ENCODE data around the gene PPP2R5C. TPM values are rescaled to one million over a fixed set of nuclear protein-coding genes. Genes with fewer than 3 reads are reported as not detected.
A peak's percentile ranks its signal among the peaks of the same experiment; 100 is the strongest.

Gene PPP2R5C
- polyA plus RNA-seq, 3 donors, result 61.9 to 72.5 (median 64.0) TPM

DNA sequence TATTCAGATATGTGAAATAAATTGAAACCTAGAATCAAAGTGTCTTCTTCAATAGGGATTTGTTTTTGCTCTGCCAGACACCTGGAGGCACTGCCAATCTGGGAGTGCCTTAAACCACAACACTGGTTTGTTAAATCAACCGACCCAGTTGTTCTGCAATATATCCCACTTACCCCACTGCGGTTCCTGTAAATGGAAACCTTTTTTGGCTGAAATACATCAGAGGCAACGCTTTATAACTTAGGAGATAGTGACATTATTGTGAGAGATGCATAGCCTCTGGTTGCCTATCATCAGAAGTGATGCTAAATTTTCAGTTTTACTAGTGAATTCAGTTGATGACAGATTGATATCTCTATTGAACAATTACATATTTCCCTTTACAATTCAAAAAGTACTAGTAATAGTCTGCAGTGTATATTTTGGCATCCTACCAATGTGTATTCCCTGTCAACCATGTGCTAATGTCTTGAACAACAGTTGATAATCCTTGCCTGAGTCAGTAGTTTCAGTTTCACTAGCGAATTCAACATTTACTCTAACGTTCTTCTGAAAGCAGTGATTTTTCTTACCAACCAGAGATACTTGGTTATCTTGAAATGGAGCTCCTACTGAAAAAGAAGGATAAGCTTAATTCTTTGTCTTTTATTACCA is 30.5 kb downstream of the PPP2R5C start:
- Mint-ChIP-seq H3K36me3 (peaks cover 0 to under 1% of the 10 kb centered on the region in 2 donors), H3K9me3 (peaks cover 0 to 9% (median 1%) of the 10 kb centered on the region in 7 donors), H3K4me3 (no peak overlapping the region), H3K27me3 (ENCODE audit: low read depth in 3 of 3) (peaks cover 0 to 1% (median under 1%) of the 10 kb centered on the region in 3 donors), H3K27ac (peak overlapping the region in 2 of 7 donors; percentile 27 to 58), H3K4me1 (peaks cover 14% of the 10 kb centered on the region)
- Histone ChIP-seq H3K27me3 (ENCODE audit: control insufficient read depth in 2 of 2, insufficient read depth in 2 of 2, low read length in 2 of 2) (no peaks in the 10 kb centered on the region), H2AFZ (ENCODE audit: insufficient read depth, low read depth, low read length, poor library complexity, severe bottlenecking) (no peak overlapping the region), H4K20me1 (ENCODE audit: insufficient read depth, low read length) (no peaks in the 10 kb centered on the region), H3K4me3 (replicated peaks in 1 of 3; ENCODE audit: low read depth in 2 of 3, low read length in 3 of 3) (no peak overlapping the region), H3K4me2 (replicated peaks; ENCODE audit: extremely low read depth, low read length, poor library complexity, severe bottlenecking) (peak overlapping the region; percentile 19), H3K27ac (ENCODE audit: low read depth in 1 of 2, low read length in 2 of 2) (peak overlapping the region in 1 of 2 donors; percentile 32), H3K36me3 (replicated peaks in 1 of 2; ENCODE audit: control insufficient read depth in 1 of 2, insufficient read depth in 2 of 2, low read length in 2 of 2) (no peaks in the 10 kb centered on the region), H3K79me2 (ENCODE audit: insufficient read depth, low read length) (no peaks in the 10 kb centered on the region), H3K4me1 (ENCODE audit: control insufficient read depth in 1 of 2, insufficient read depth in 2 of 2, low read length in 2 of 2) (no peaks in the 10 kb centered on the region), H3K9me3 (replicated peaks in 1 of 2; ENCODE audit: control insufficient read depth in 1 of 2, insufficient read depth in 1 of 2, low read length in 2 of 2) (peaks cover 0 to 4% of the 10 kb centered on the region in 2 donors), H3K9ac (ENCODE audit: insufficient read depth, low read length, poor library complexity, severe bottlenecking) (no peak overlapping the region)
- no CpG with 5 or more reads among the region's 5 CpGs for WGBS (ENCODE audit: insufficient coverage)
- DNase-seq, result peak in 2 of 3 donors; percentile 15 to 16
- intact Hi-C loops (cut with micrococcal nuclease), result no loop called here
- no peak for TF ChIP-seq CTCF (IDR thresholded peaks at IDR 0.05)

- intact Hi-C loops (cut with micrococcal nuclease), result no loop called here
- no peak overlapping the region for H3K27ac Mint-ChIP-seq
- H3K4me1 Mint-ChIP-seq, result peaks cover 10% of the 10 kb centered on the region
- H3K9me3 ChIP-seq (replicated peaks in 1 of 2; ENCODE audit: control insufficient read depth in 1 of 2, insufficient read depth in 1 of 2, low read length in 2 of 2), result peaks cover 0 to 4% of the 10 kb centered on the region in 2 donors
- no peaks in the 10 kb centered on the region for H3K4me1 ChIP-seq (ENCODE audit: control insufficient read depth in 1 of 2, insufficient read depth in 2 of 2, low read length in 2 of 2)
- DNase-seq, result no peak
- WGBS (ENCODE audit: insufficient coverage), result 98% methylated on average over 5 of the region's 8 CpGs
- H3K36me3 Mint-ChIP-seq, result peaks cover 0 to 8% of the 10 kb centered on the region in 2 donors
- H3K9me3 Mint-ChIP-seq, result peaks cover 0 to 9% (median 1%) of the 10 kb centered on the region in 7 donors
- no peak overlapping the region for H3K9ac ChIP-seq (ENCODE audit: insufficient read depth, low read length, poor library complexity, severe bottlenecking)
- H3K27ac ChIP-seq (ENCODE audit: low read depth in 1 of 2, low read length in 2 of 2), result no peak overlapping the region
- H2AFZ ChIP-seq (ENCODE audit: insufficient read depth, low read depth, low read length, poor library complexity, severe bottlenecking), result no peak overlapping the region
- H4K20me1 ChIP-seq (ENCODE audit: insufficient read depth, low read length), result no peaks in the 10 kb centered on the region
- TF ChIP-seq CTCF (IDR thresholded peaks at IDR 0.05), result no peak
- no peak overlapping the region for H3K4me3 Mint-ChIP-seq
- H3K4me2 ChIP-seq (replicated peaks; ENCODE audit: extremely low read depth, low read length, poor library complexity, severe bottlenecking), result no peak overlapping the region
- no peaks in the 10 kb centered on the region for H3K27me3 ChIP-seq (ENCODE audit: control insufficient read depth in 2 of 2, insufficient read depth in 2 of 2, low read length in 2 of 2)
- no peak overlapping the region for H3K4me3 ChIP-seq (replicated peaks in 1 of 3; ENCODE audit: low read depth in 2 of 3, low read length in 3 of 3)
- H3K36me3 ChIP-seq (replicated peaks in 1 of 2; ENCODE audit: control insufficient read depth in 1 of 2, insufficient read depth in 2 of 2, low read length in 2 of 2), result no peaks in the 10 kb centered on the region
- H3K27me3 Mint-ChIP-seq (ENCODE audit: low read depth in 3 of 3), result peaks cover 0 to 5% (median 3%) of the 10 kb centered on the region in 3 donors
- no peaks in the 10 kb centered on the region for H3K79me2 ChIP-seq (ENCODE audit: insufficient read depth, low read length)
These were observed 34.5 kb downstream of the PPP2R5C start for GRCh38 chr14:101796016-101796415.

Data from CD14-positive monocyte (primary cell).